GM19035 (cell line): ENCODE results near the gene NKAP.
A peak's percentile ranks its signal among the peaks of the same experiment; 100 is the strongest.
"Not testable (repeated sequence)": the region's sequence is repeated elsewhere in the genome, so short reads cannot be mapped to it uniquely, and the experiment has no call there.

Experiments
- ATAC-seq: cut with Tn5 transposase; IDR thresholded peaks from one replicate; pipeline ENCODE4 v1.9.1; 2021; ENCODE audit not compliant: unreplicated experiment

Gene NKAP

GRCh38 chrX:119943185-119943988 is at the start of gene NKAP:
Gene NKAP (minus strand): TSS chrX:119943751. CDS start chrX:119943605, 146 bp downstream.
- peak; percentile 81 for ATAC-seq

DNA sequence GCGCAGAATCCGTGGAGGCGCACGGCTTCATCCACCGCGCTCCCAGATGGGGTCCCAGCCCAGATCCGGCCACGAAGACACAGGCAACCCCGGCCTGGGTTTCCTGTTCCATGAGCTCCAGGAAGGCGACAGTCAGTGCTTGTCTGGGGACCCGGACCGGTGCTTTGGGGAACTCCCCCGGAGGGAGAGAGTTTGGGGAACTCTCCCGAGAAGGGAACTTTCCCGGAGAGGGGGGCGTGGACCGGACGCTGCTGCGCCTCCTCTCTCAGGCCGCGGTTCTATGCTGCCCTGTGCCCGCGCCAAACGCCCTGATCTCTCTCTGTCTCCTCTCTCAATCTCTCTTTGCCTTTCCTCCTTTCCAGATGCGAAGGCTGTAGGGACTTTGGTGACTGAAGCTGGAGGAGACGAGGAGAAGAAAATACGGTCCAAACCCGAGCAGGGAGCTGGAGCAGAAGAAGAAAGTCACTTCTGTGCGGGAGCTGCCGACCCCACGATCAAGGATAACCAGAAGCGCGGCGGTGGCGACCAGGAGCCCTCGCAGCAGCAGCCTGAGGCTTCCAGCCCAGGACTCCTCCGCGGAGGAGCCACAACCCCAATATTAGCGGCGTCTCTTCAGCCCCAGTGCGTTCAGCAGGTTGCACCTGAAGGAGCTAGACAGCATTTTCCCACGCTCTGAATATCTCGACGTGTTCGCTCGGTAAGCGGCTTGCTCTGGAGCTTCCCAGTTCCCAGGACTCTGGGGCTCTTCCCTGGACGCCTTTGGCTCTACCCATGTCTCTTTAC is 47.6 kb upstream of the NKAP start:
- no peak for ATAC-seq

DNA sequence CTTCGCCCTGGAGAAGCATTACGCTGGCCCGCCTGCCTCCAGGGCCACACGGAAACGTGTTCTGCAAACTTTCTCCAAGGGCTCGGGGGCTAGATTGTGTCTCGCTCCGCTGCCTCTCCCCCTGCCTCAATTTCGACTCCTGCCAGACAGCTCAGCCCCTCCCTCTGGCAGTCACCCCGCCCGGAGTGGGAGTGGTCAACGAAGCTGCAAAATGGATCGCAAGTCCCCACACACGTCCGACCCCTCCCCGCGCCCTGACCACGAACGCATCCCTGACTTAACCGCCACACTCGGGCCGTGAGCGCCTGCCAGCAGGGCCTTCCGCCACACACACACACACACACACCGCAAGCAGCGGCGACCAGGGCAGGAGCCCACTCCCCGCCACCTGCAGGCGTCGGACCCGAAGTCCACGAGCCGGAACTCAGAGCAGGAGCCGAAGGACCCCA is 47.0 kb upstream of the NKAP start:
- no peak for ATAC-seq

GRCh38 chrX:119989905-119990555 is 46.5 kb upstream of the NKAP start:
- no peak for ATAC-seq

DNA sequence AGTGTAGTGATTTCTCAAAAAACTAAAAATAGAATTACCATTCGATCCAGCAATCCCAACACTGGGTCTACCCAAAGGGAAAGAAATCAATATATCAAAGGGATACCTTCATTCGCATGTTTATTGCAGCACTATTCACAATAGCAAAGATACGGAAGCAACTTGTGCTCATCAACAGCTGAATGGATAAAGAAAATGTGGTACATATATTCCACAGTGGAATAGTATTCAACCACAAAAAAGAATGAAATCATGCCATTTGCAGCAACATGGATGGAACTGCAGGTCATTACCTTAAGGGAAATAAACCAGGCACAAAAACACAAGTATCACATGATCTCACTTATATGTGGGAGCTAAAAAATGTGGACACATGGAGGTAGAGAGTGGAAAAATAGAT is 42.7 kb upstream of the NKAP start:
- ATAC-seq = no peak

- ATAC-seq = no peak
These were observed 41.1 kb upstream of the NKAP start for GRCh38 chrX:119984652-119985051.

- no peak for ATAC-seq
These were observed 39.9 kb upstream of the NKAP start for GRCh38 chrX:119983494-119983893.

DNA sequence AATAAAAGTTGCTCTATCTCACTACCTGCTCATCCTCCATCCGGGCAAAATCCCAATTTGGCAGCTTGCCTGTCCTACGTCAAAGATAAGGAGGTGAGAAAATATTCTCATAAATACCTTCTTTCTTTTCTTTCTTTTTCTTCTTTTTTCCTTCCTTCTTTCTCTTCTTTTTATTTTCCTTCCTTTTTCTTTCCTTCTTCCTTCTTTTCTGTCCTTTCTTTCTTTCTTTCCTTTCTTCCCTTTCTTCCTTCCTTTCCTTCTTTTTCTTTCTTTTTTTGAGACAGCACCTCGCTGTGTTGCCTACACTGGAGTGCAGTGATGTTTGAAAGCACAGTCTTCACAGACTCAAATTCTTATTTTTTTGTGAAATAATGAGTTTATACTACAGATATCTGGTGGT is 38.6 kb upstream of the NKAP start:
- ATAC-seq = no peak

DNA sequence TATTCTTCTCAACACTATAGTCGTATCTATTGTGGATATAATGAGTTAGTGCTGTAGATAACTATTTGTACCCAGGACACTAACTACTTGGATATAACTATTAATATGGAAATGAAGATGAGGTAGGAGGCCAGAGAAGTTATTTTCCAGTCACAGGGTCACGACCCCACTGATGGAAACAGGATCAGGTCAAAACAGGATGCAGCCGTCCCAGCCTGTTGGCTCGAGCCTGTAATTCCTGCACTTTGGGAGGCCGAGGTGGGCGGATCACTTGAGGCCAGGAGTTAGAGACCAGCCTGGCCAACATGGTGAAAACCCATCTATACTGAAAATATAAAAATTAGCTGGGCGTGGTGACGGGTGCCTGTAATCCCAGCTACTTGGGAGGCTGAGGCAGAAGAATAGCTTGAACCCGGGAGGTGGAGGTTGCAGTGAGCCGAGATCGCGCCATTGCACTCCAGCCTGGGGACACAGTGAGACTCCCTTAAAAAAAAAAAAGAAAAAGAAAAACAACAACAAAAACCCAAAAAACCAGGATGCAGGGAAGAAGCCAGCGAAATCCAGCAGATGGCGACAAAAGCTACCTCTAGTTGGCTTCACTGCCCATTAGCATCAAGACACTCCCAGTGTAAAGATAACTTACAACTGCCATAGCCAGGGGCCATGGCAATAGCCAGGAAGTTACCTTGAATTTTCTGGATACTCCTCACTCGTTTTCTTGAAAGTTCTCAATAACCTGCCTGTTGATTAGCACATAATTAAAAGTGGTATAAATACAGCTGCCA is 37.9 kb upstream of the NKAP start:
- ATAC-seq = no peak

DNA sequence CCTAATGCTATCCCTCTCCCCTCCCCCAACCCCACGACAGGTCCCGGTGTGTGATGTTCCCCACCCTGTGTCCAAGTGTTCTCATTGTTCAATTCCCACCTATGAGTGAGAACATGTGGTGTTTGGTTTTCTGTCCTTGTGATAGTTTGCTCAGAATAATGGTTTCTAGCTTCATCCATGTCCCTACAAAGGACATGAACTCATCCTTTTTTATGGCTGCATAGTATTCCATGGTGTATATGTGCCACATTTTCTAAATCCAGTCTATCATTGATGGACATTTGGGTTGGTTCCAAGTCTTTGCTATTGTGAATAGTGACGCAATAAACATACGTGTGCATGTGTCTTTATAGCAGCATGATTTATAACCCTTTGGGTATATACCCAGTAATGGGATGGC is 33.6 kb upstream of the NKAP start:
- ATAC-seq = not testable (repeated sequence)

GRCh38 chrX:119971184-119971583 is 27.6 kb upstream of the NKAP start:
- no peak for ATAC-seq

GRCh38 chrX:119970574-119970973 is 27.0 kb upstream of the NKAP start:
- no peak for ATAC-seq

DNA sequence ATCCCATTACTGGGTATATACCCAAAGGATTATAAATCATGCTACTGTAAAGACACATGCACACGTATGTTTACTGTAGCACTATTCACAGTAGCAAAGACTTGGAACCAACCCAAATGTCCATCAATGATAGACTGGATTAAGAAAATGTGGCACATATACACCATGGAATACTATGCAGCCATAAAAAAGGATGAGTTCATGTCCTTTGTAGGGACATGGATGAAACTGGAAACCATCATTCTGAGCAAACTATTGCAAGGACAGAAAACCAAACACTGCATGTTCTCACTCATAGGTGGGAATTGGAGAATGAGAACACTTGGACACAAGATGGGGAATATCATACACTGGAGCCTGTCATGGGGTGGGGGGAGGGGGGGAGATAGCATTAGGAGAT is 23.3 kb upstream of the NKAP start:
- not testable (repeated sequence) for ATAC-seq

GRCh38 chrX:119960625-119961024 is 17.1 kb upstream of the NKAP start:
- no peak for ATAC-seq

- ATAC-seq = not testable (repeated sequence)
These were observed 12.4 kb upstream of the NKAP start for GRCh38 chrX:119955807-119956570.

GRCh38 chrX:119954374-119954773 is 10.8 kb upstream of the NKAP start:
- ATAC-seq = no peak

DNA sequence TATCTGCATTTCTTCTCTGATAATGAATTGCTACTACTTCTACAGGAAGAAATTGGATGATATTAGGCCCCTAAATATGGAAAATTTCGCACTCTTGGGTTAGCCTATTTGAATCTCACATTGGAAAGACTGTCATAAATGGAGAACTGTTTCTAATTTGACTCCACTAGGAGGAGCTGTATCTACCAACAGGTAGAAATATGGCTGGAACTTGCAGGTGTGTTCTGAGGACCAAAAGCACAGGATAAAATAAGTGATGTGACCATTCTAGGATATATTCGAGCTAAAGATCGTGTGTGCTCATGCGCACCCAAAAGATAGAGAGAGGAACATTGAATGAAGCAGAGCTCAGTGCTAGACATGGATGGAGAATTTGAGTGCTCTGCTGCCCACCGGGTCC is 4.8 kb upstream of the NKAP start:
- ATAC-seq = no peak

DNA sequence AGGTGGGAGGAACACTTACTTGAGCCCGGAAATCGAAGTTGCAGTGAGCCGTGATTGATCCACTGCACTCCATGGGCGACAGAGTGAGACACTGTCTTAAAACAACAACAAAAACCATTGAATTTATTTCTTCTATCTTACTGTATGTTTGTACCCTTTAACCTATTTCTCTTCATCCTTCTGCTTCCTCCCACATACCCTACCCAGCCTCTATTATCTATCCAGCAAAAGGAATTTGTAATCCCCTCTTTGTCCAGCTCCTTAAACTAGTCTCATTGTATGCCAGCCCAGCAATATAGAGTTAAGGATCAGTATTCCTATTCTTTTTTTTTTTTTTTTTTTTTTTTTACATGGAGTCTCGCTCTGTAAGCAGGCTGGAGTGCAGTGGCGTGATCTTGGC is 1.9 kb upstream of the NKAP start:
- no peak for ATAC-seq

DNA sequence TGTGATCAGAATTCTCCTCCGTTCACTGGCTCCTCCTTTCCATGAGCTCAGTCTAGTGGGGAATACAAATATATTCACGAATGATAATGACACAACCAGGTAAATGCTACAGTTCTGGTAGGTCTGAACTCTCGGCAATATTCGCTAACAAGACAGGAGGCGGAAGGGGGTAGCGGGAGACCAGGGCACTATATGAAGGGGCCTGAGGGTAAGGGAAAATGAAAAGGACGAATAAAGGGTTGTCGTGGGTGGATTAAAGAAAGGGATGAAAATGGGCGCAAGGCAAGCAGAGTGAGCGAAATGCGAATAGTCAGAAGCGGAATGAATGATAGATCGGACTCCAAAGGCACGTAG is 743 bp downstream of the NKAP start:
- ATAC-seq = peak; percentile 7

GRCh38 chrX:119942173-119942819 is 1.3 kb downstream of the NKAP start:
- no peak for ATAC-seq
